T-helper 17 cell (primary cell): Measurements from ENCODE around the gene PLEKHD1. TPM values are rescaled to one million over a fixed set of nuclear protein-coding genes. Genes with fewer than 3 reads are reported as not detected.

ENCODE experiments used
- ATAC-seq: fragments of 150-1000 bp; cut with Tn5 transposase; 2 replicates; pipeline ENCODE4 v1.10.0; 2021; ENCODE audit warnings: mild to moderate bottlenecking, moderate library complexity
- DNase-seq, 3 donors: peaks; one replicate each; pipeline versions ENCODE4 v3.0.0 to v3.0.0-alpha.2; 2020 to 2021
- H3K9me3 ChIP-seq: one replicate; pipeline ENCODE4 v1.7.0; 2013; ENCODE audit warnings: low read length, mild to moderate bottlenecking; ENCODE audit not compliant: control insufficient read depth, poor library complexity, severe bottlenecking
- H3K27ac Mint-ChIP-seq: one replicate; pipeline ENCODE4 v1.8.0; 2022; ENCODE audit warnings: mild to moderate bottlenecking, moderate library complexity, mixed read lengths
- H3K27me3 Mint-ChIP-seq: one replicate; pipeline ENCODE4 v1.8.0; 2022; ENCODE audit warnings: mixed read lengths
- H3K36me3 Mint-ChIP-seq: one replicate; pipeline ENCODE4 v1.8.0; 2022; ENCODE audit warnings: low read depth, mixed read lengths
- H3K4me1 Mint-ChIP-seq: one replicate; pipeline ENCODE4 v1.8.0; 2022; ENCODE audit warnings: mild to moderate bottlenecking, mixed read lengths
- H3K4me3 Mint-ChIP-seq: one replicate; pipeline ENCODE4 v1.8.0; 2022; ENCODE audit warnings: mild to moderate bottlenecking, moderate library complexity, mixed read lengths
- total RNA-seq, 4 donors: library from RNA in 2 of 4; stranded (reverse) in 2 of 4; gene quantifications; one replicate each; pipeline ENCODE4 v1.2.3 and lab custom pipeline; 2022 to 2026

The PLEKHD1 gene
- total RNA-seq, 2 donors from 2014 or later, result 0.70 to 0.99 TPM

GRCh38 chr14:69532561-69533340 is 48.2 kb downstream of the PLEKHD1 start:
- H3K9me3 ChIP-seq, result no peaks in the 10 kb centered on the region
- Mint-ChIP-seq H3K36me3 (no peaks in the 10 kb centered on the region), H3K27me3 (peaks cover 41% of the 10 kb centered on the region), H3K4me1 (peaks cover 6% of the 10 kb centered on the region), H3K27ac (no peak overlapping the region), H3K4me3 (no peak overlapping the region)
- ATAC-seq, result no peak
- DNase-seq, result no peak

GRCh38 chr14:69535230-69535848 is 50.8 kb downstream of the PLEKHD1 start:
- H3K36me3 Mint-ChIP-seq, result no peaks in the 10 kb centered on the region
- ATAC-seq, result no peak
- H3K27me3 Mint-ChIP-seq, result peaks cover 32% of the 10 kb centered on the region
- H3K9me3 ChIP-seq, result no peaks in the 10 kb centered on the region
- no peak for DNase-seq
- no peak overlapping the region for H3K27ac Mint-ChIP-seq
- no peak overlapping the region for H3K4me3 Mint-ChIP-seq
- peaks cover 7% of the 10 kb centered on the region for H3K4me1 Mint-ChIP-seq

GRCh38 chr14:69536971-69537370 is 52.4 kb downstream of the PLEKHD1 start:
- Mint-ChIP-seq H3K27me3 (peaks cover 27% of the 10 kb centered on the region), H3K4me3 (peak overlapping the region; percentile 19), H3K36me3 (no peaks in the 10 kb centered on the region), H3K4me1 (peaks cover 7% of the 10 kb centered on the region), H3K27ac (no peak overlapping the region)
- no peak for DNase-seq
- H3K9me3 ChIP-seq, result no peaks in the 10 kb centered on the region
- ATAC-seq, result no peak

GRCh38 chr14:69537900-69538299 is 53.4 kb downstream of the PLEKHD1 start:
- H3K27me3 Mint-ChIP-seq, result peaks cover 33% of the 10 kb centered on the region
- no peaks in the 10 kb centered on the region for H3K36me3 Mint-ChIP-seq
- peaks cover 7% of the 10 kb centered on the region for H3K4me1 Mint-ChIP-seq
- ATAC-seq (no peak), DNase-seq (no peak)
- no peak overlapping the region for H3K27ac Mint-ChIP-seq
- H3K4me3 Mint-ChIP-seq, result no peak overlapping the region
- H3K9me3 ChIP-seq, result no peaks in the 10 kb centered on the region

GRCh38 chr14:69538766-69539165 is 54.2 kb downstream of the PLEKHD1 start:
- no peak for DNase-seq
- Mint-ChIP-seq H3K4me3 (no peak overlapping the region), H3K27ac (no peak overlapping the region), H3K36me3 (no peaks in the 10 kb centered on the region), H3K4me1 (peaks cover 14% of the 10 kb centered on the region), H3K27me3 (peaks cover 32% of the 10 kb centered on the region)
- no peak for ATAC-seq
- H3K9me3 ChIP-seq, result no peaks in the 10 kb centered on the region

- no peaks in the 10 kb centered on the region for H3K36me3 Mint-ChIP-seq
- ATAC-seq, result no peak
- DNase-seq, result no peak
- H3K27ac Mint-ChIP-seq, result no peak overlapping the region
- no peak overlapping the region for H3K4me3 Mint-ChIP-seq
- peaks cover 20% of the 10 kb centered on the region for H3K4me1 Mint-ChIP-seq
- no peaks in the 10 kb centered on the region for H3K9me3 ChIP-seq
- H3K27me3 Mint-ChIP-seq, result peaks cover 38% of the 10 kb centered on the region
These were observed 55.3 kb downstream of the PLEKHD1 start for GRCh38 chr14:69539631-69540410.

- Mint-ChIP-seq H3K4me3 (no peak overlapping the region), H3K36me3 (no peaks in the 10 kb centered on the region), H3K27me3 (peaks cover 30% of the 10 kb centered on the region), H3K27ac (no peak overlapping the region), H3K4me1 (peaks cover 18% of the 10 kb centered on the region)
- DNase-seq (no peak), ATAC-seq (no peak)
- H3K9me3 ChIP-seq, result no peaks in the 10 kb centered on the region
These were observed 56.3 kb downstream of the PLEKHD1 start for GRCh38 chr14:69540654-69541335.

GRCh38 chr14:69542311-69542710 is 57.8 kb downstream of the PLEKHD1 start:
- H3K9me3 ChIP-seq, result no peaks in the 10 kb centered on the region
- DNase-seq, result no peak
- H3K27me3 Mint-ChIP-seq, result peaks cover 35% of the 10 kb centered on the region

GRCh38 chr14:69543341-69544115 is 59.0 kb downstream of the PLEKHD1 start:
- Mint-ChIP-seq H3K4me1 (peaks cover 16% of the 10 kb centered on the region), H3K4me3 (no peak overlapping the region), H3K36me3 (no peaks in the 10 kb centered on the region), H3K27me3 (peaks cover 43% of the 10 kb centered on the region), H3K27ac (no peak overlapping the region)
- ATAC-seq, result peak; percentile 48
- DNase-seq, result no peak
- no peaks in the 10 kb centered on the region for H3K9me3 ChIP-seq

More at GRCh38 chr14:69542311-69542710, 57.8 kb downstream of the PLEKHD1 start:
- Mint-ChIP-seq H3K4me1 (peaks cover 16% of the 10 kb centered on the region), H3K4me3 (no peak overlapping the region), H3K27ac (no peak overlapping the region), H3K36me3 (no peaks in the 10 kb centered on the region)
- ATAC-seq, result no peak

- peaks cover 58% of the 10 kb centered on the region for H3K27me3 Mint-ChIP-seq
- peaks cover 16% of the 10 kb centered on the region for H3K4me1 Mint-ChIP-seq
- ATAC-seq, result peak; percentile 52
- no peak overlapping the region for H3K4me3 Mint-ChIP-seq
- no peaks in the 10 kb centered on the region for H3K9me3 ChIP-seq
- H3K27ac Mint-ChIP-seq, result no peak overlapping the region
- H3K36me3 Mint-ChIP-seq, result no peaks in the 10 kb centered on the region
- DNase-seq, result peak in 1 of 3 donors; percentile 27
These were observed 63.3 kb downstream of the PLEKHD1 start for GRCh38 chr14:69547701-69548348.

- DNase-seq, result no peak
- no peak overlapping the region for H3K4me3 Mint-ChIP-seq
These were observed 64.0 kb downstream of the PLEKHD1 start for GRCh38 chr14:69548566-69548965.

GRCh38 chr14:69551511-69551910 is 67.0 kb downstream of the PLEKHD1 start:
- no peaks in the 10 kb centered on the region for H3K9me3 ChIP-seq
- H3K4me1 Mint-ChIP-seq, result peaks cover 2% of the 10 kb centered on the region
- no peak overlapping the region for H3K4me3 Mint-ChIP-seq
- ATAC-seq (no peak), DNase-seq (no peak)
- no peak overlapping the region for H3K27ac Mint-ChIP-seq
- peaks cover 54% of the 10 kb centered on the region for H3K27me3 Mint-ChIP-seq
- no peaks in the 10 kb centered on the region for H3K36me3 Mint-ChIP-seq

More at GRCh38 chr14:69548566-69548965, 64.0 kb downstream of the PLEKHD1 start:
- peaks cover 59% of the 10 kb centered on the region for H3K27me3 Mint-ChIP-seq
- no peaks in the 10 kb centered on the region for H3K9me3 ChIP-seq
- no peak for ATAC-seq
- no peak overlapping the region for H3K27ac Mint-ChIP-seq
- H3K4me1 Mint-ChIP-seq, result peaks cover 11% of the 10 kb centered on the region
- H3K36me3 Mint-ChIP-seq, result no peaks in the 10 kb centered on the region
